HepG2 (cell line): Measurements from ENCODE around the gene TP73. TPM values are rescaled to one million over a fixed set of nuclear protein-coding genes. Genes with fewer than 3 reads are reported as not detected.

Experiments
- ATAC-seq: fragments of 200-7000 bp; cut with Tn5 transposase; 3 replicates; pipeline ENCODE4 v1.9.1; 2020; ENCODE audit warnings: mild to moderate bottlenecking, moderate library complexity
- BruUV-seq: library from RNA; stranded (reverse); fragments of 400-500 nt; replicated peaks from 2 replicates; lab custom pipeline; 2021; lab: Mats Ljungman, UMichigan
- CTCF ChIA-PET: fragments of 300-600 bp; formaldehyde crosslinking; extraction: SDS; loops from one replicate; lab custom pipeline; 2021; ENCODE audit warnings: low total read pairs, inconsistent platforms, low intra/inter-chr PET ratio; lab: Yijun Ruan, JAX
- POLR2A ChIA-PET: fragments of 350-600 bp; sonication (Branson Sonifier 250); formaldehyde crosslinking; loops from one replicate; lab custom pipeline; 2020; ENCODE audit warnings: antibody characterized with exemption, inconsistent platforms; lab: Yijun Ruan, JAX
- DNase-seq: peaks from one replicate; pipeline ENCODE4 v3.0.0-alpha.2; 2015; ENCODE audit warnings: low spot score
- FAIRE-seq: peaks from 3 replicates; lab custom pipeline; 2011; peaks lifted over from hg19 to GRCh38; lab: Jason Lieb, UNC
- H2AFZ ChIP-seq: one replicate; pipeline ENCODE4 v1.6.1; 2011; ENCODE audit warnings: low read length, inconsistent platforms
- H3K27ac ChIP-seq: fragments of 300-600 bp; 3 replicates; pipeline ENCODE4 v1.8.0; 2011; ENCODE audit warnings: mixed run types, mild to moderate bottlenecking, mixed read lengths, low read length, inconsistent platforms; ENCODE audit not compliant: insufficient read depth; ENCODE audit errors: extremely low read length
- H3K27me3 ChIP-seq, 2 experiments: fragments of 200-600 bp in 1 of 2; 2 replicates in 1 of 2; 3 replicates in 1 of 2; pipeline versions ENCODE4 v1.6.0 to v1.8.0; 2011; ENCODE audit warnings: low read length in 2 of 2, mild to moderate bottlenecking in 2 of 2, moderate library complexity in 2 of 2, inconsistent platforms in 1 of 2; ENCODE audit not compliant: insufficient read depth in 2 of 2, control insufficient read depth in 1 of 2
- H3K36me3 ChIP-seq, 2 experiments: fragments of 200-600 bp in 1 of 2; replicated peaks in 1 of 2; 2 replicates in 1 of 2; 3 replicates in 1 of 2; pipeline versions ENCODE4 v1.5.1 to v1.8.0; 2011; ENCODE audit warnings: low read length in 2 of 2, inconsistent platforms in 1 of 2; ENCODE audit not compliant: insufficient read depth in 2 of 2, control insufficient read depth in 1 of 2
- H3K4me1 ChIP-seq: 2 replicates; pipeline ENCODE4 v1.5.1; 2012; ENCODE audit warnings: low read length, inconsistent platforms; ENCODE audit not compliant: insufficient read depth
- H3K4me2 ChIP-seq: 2 replicates; pipeline ENCODE4 v1.6.0; 2011; ENCODE audit warnings: low read depth, low read length, inconsistent platforms
- H3K4me3 ChIP-seq, 3 experiments: fragments of 200-600 bp in 1 of 3; sonication (generic), shearing (Covaris generic) in 1 of 3; replicated peaks in 1 of 3; 2 replicates each; pipeline ENCODE4 v1.5.1; 2011 to 2016; ENCODE audit warnings: low read length in 3 of 3, inconsistent platforms in 2 of 3, low read depth in 2 of 3, mild to moderate bottlenecking in 2 of 3, control low read depth in 1 of 3, mixed read lengths in 1 of 3; ENCODE audit not compliant: insufficient read depth in 1 of 3
- H3K79me2 ChIP-seq: one replicate; pipeline ENCODE4 v1.6.1; 2011; ENCODE audit warnings: low read length, inconsistent platforms; ENCODE audit not compliant: insufficient read depth
- H3K9ac ChIP-seq: 2 replicates; pipeline ENCODE4 v1.6.0; 2011; ENCODE audit warnings: mild to moderate bottlenecking, low read depth, low read length, inconsistent platforms; ENCODE audit not compliant: insufficient read depth
- H3K9me3 ChIP-seq: 2 replicates; pipeline ENCODE4 v1.5.1; 2012; ENCODE audit warnings: mild to moderate bottlenecking, low read length
- H4K20me1 ChIP-seq: 2 replicates; pipeline ENCODE4 v1.6.0; 2011; ENCODE audit warnings: inconsistent platforms, mild to moderate bottlenecking, low read length, moderate library complexity; ENCODE audit not compliant: insufficient read depth
- RAD51 ChIP-seq: fragments of 450-650 bp; IDR thresholded peaks from 2 replicates; pipeline ENCODE4 v1.6.1; 2016; ENCODE audit warnings: borderline replicate concordance
- SOX6 ChIP-seq, 2 experiments: fragments of 450-650 bp in 1 of 2; sonication (generic) in 1 of 2; formaldehyde crosslinking in 1 of 2; IDR thresholded peaks; 2 replicates each; pipeline versions ENCODE4 v1.4.0 to v1.6.1; 2017 to 2020; ENCODE audit warnings: antibody characterized with exemption in 1 of 2, mild to moderate bottlenecking in 1 of 2, missing genetic modification reagents in 1 of 2
- SRSF9 ChIP-seq: fragments of 200-400 bp; formaldehyde crosslinking; IDR thresholded peaks from 2 replicates; pipeline ENCODE4 v1.6.1; 2018; ENCODE audit warnings: borderline replicate concordance, mild to moderate bottlenecking, low read depth, low read length; ENCODE audit not compliant: insufficient read depth, poor library complexity, severe bottlenecking
- USF2 ChIP-seq, 2 experiments: sonication (generic) in 1 of 2; formaldehyde crosslinking in 1 of 2; IDR thresholded peaks; 2 replicates each; pipeline versions ENCODE4 v1.5.1 to v1.6.1; 2011 to 2020; ENCODE audit warnings: borderline replicate concordance in 1 of 2, low read depth in 1 of 2, low read length in 1 of 2, mild to moderate bottlenecking in 1 of 2, missing genetic modification reagents in 1 of 2, moderate library complexity in 1 of 2
- ZNF704 ChIP-seq: sonication (generic); formaldehyde crosslinking; IDR thresholded peaks from 2 replicates; pipeline ENCODE4 v1.8.1; 2023; ENCODE audit warnings: mild to moderate bottlenecking, inconsistent platforms, moderate library complexity, missing genetic modification reagents, borderline replicate concordance
- WGBS: methylation state at CpG from one replicate; pipeline ENCODE4 v1.1.6; 2017; ENCODE audit warnings: low lambda C conversion rate; 5-methylcytosine and 5-hydroxymethylcytosine counted together
- in situ Hi-C: cut with HindIII; loops from 2 replicates; pipeline ENCODE4 v1.10.0; 2017; ENCODE audit warnings: low pct_unique_long_range_greater_than_20kb; ENCODE audit not compliant: extremely low pct_ligation_motif_present
- intact Hi-C: fragments of 100-400 bp; cut with micrococcal nuclease; formaldehyde crosslinking; loops from one replicate; pipeline ENCODE4 v1.10.0; 2022; ENCODE audit not compliant: unreplicated experiment
- polyA plus RNA-seq, 8 experiments: library from polyadenylated mRNA; depleted of rRNA in 3 of 8; stranded (reverse) in 7 of 8; unstranded in 1 of 8; fragments of >200 nt; fragmentation: Illumina TruSeq in 4 of 8; extraction: Trizol in 4 of 8; gene quantifications; 2 replicates each; pipeline versions ENCODE4 v1.2.1 to v1.2.3, GENCODE V29; 2011 to 2016; ENCODE audit warnings: low read depth in 4 of 8, missing spikeins in 1 of 8, mixed read lengths in 1 of 8; ENCODE audit not compliant: insufficient read depth in 1 of 8
- total RNA-seq, 5 experiments: library from RNA; depleted of rRNA; stranded (reverse); fragments of >200 nt; fragmentation: Illumina TruSeq; extraction: Trizol; gene quantifications; 2 replicates each; pipeline ENCODE4 v1.2.3, GENCODE V29; 2016; ENCODE audit warnings: low read depth in 1 of 5

TP73 gene
- total and polyA plus RNA-seq, 2 of the 13 experiments (the other 11 are each of a cell fraction or from before 2014, with no cell fraction given): 0.49 to 1.1 TPM

- H3K79me2 ChIP-seq: peaks cover 2% of the 10 kb centered on the region
- in situ Hi-C loops: loop anchor here (5.0 kb wide), 2 partner anchors 53 to 138 kb away; no protein-coding TSS in a partner anchor
- DNase-seq (no peak), ATAC-seq (no peak), FAIRE-seq (no peak)
- no peak overlapping the region for H3K9ac ChIP-seq
- H3K4me1 ChIP-seq: peaks cover 31% of the 10 kb centered on the region
- no peaks in the 10 kb centered on the region for H3K36me3 ChIP-seq
- H4K20me1 ChIP-seq: no peaks in the 10 kb centered on the region
- no peak overlapping the region for H2AFZ ChIP-seq
- peaks cover 16 to 29% of the 10 kb centered on the region in 2 experiments for H3K27me3 ChIP-seq
- ChIA-PET CTCF (interaction anchor here (1.4 to 2.0 kb wide), 2 partner anchors 56 to 130 kb away, joined by 5 to 13 read pairs; no protein-coding TSS in a partner anchor), POLR2A (no interaction called here)
- intact Hi-C loops: loop anchor here (5.0 kb wide), 1 partner anchor 168 kb away; the partner anchor contains the start of gene ARHGEF16
- no TSS peak for BruUV-seq
- WGBS: 58% methylated on average over 12 of the region's 12 CpGs
- H3K4me2 ChIP-seq: peak overlapping the region; percentile 45; the same call in 1 of the 2 replicates
- no peaks in the 10 kb centered on the region for H3K9me3 ChIP-seq
- TF ChIP-seq SRSF9 (no peak), ZNF704 (no peak), USF2 (IDR thresholded peaks at IDR 0.05; ENCODE audit: low read depth, low read length) (0 out of 2 replicates have a peak, but pooled peaks have one; percentile 27), USF2 (CRISPR knock-in tag; IDR thresholded peaks at IDR 0.05; ENCODE audit: borderline replicate concordance) (no peak), SOX6 (IDR thresholded peaks at IDR 0.05) (no peak), SOX6 (CRISPR knock-in tag; IDR thresholded peaks at IDR 0.05) (no peak), RAD51 (peak; percentile 47; the same call in 1 of the 2 replicates)
- no peak overlapping the region for H3K27ac ChIP-seq
- H3K4me3 ChIP-seq: no peak overlapping the region
Measured at GRCh38 chr1:3620708-3621107, 31.6 kb upstream of the TP73 start.
